HEK293T (cell line): Measurements from ENCODE around the gene TTC33.
"Not testable (repeated sequence)": the region's sequence is repeated elsewhere in the genome, so short reads cannot be mapped to it uniquely, and the experiment has no call there.

Experiments
- CTCF ChIA-PET: fragments of 350-600 bp; formaldehyde crosslinking; extraction: SDS; loops from one replicate; lab custom pipeline; 2021; ENCODE audit warnings: antibody characterized with exemption, inconsistent platforms; lab: Yijun Ruan, JAX
- POLR2A ChIA-PET: fragments of 350-600 bp; formaldehyde crosslinking; extraction: SDS; loops from one replicate; lab custom pipeline; 2020; ENCODE audit warnings: antibody characterized with exemption, inconsistent platforms; lab: Yijun Ruan, JAX
- DNase-seq: peaks from one replicate; pipeline ENCODE4 v3.0.0; 2012; ENCODE audit warnings: mixed read lengths; ENCODE audit errors: extremely low spot score
- ARNT ChIP-seq: fragments of 450-650 bp; IDR thresholded peaks from 2 replicates; pipeline ENCODE4 v1.6.1; 2017; ENCODE audit warnings: mild to moderate bottlenecking
- BHLHE40 ChIP-seq: fragments of 450-650 bp; IDR thresholded peaks from 2 replicates; pipeline ENCODE4 v1.6.1; 2016; ENCODE audit warnings: mild to moderate bottlenecking, moderate library complexity, borderline replicate concordance
- CTBP1 ChIP-seq: fragments of 450-650 bp; IDR thresholded peaks from 2 replicates; pipeline ENCODE4 v1.6.1; 2016; ENCODE audit warnings: borderline replicate concordance
- ELF4 ChIP-seq: fragments of 450-650 bp; IDR thresholded peaks from 2 replicates; pipeline ENCODE4 v1.6.1; 2017; ENCODE audit warnings: antibody characterized with exemption
- FOXA1 ChIP-seq: fragments of 450-650 bp; IDR thresholded peaks from 2 replicates; pipeline ENCODE4 v1.6.1; 2016; ENCODE audit warnings: mild to moderate bottlenecking
- FOXK2 ChIP-seq: fragments of 450-650 bp; IDR thresholded peaks from 2 replicates; pipeline ENCODE4 v1.6.1; 2016; ENCODE audit warnings: mild to moderate bottlenecking
- FOXM1 ChIP-seq: fragments of 450-650 bp; IDR thresholded peaks from 2 replicates; pipeline ENCODE4 v1.6.1; 2017; ENCODE audit warnings: mild to moderate bottlenecking, borderline replicate concordance
- HDGF ChIP-seq: fragments of 450-650 bp; IDR thresholded peaks from 2 replicates; pipeline ENCODE4 v1.6.1; 2017; ENCODE audit warnings: antibody characterized with exemption, borderline replicate concordance
- L3MBTL2 ChIP-seq: fragments of 450-650 bp; conservative IDR thresholded peaks from 2 replicates; pipeline ENCODE4 v1.6.1; 2016; ENCODE audit warnings: mild to moderate bottlenecking
- LEF1 ChIP-seq: fragments of 450-650 bp; IDR thresholded peaks from 2 replicates; pipeline ENCODE4 v1.6.1; 2017; ENCODE audit warnings: mild to moderate bottlenecking, borderline replicate concordance
- NFRKB ChIP-seq: fragments of 450-650 bp; IDR thresholded peaks from 2 replicates; pipeline ENCODE4 v1.6.1; 2016; ENCODE audit warnings: mild to moderate bottlenecking, moderate library complexity
- SP1 ChIP-seq: fragments of 450-650 bp; IDR thresholded peaks from 2 replicates; pipeline ENCODE4 v1.6.1; 2017
- SUZ12 ChIP-seq: fragments of 450-650 bp; IDR thresholded peaks from 2 replicates; pipeline ENCODE4 v1.6.1; 2016; ENCODE audit warnings: mild to moderate bottlenecking
- TARDBP ChIP-seq: fragments of 450-650 bp; IDR thresholded peaks from 2 replicates; pipeline ENCODE4 v1.6.1; 2016
- ZNF384 ChIP-seq: fragments of 450-650 bp; IDR thresholded peaks from 2 replicates; pipeline ENCODE4 v1.6.1; 2016
- TF ChIP-seq, protein P1 (sequence below): fragments of 450-650 bp; IDR thresholded peaks from 2 replicates; pipeline ENCODE4 v1.6.1; 2016

TTC33 gene

DNA sequence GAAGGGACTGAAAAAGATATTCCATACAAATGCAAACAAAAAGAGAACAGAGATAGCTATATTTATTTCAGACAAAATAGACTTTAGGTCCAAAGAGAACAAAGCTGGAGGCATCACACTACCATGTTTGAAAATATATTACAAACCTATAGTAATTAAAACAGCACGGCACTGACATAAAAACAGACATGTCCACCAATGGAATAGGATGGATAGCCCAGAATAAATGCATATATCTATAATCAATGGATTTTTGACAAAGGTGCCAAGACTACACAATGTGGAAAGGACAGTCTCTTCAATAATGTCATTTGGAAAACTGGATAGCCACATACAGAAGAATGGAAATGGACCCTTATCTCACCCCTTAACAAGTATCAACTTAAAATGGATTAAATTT lies 32.2 kb upstream of the TTC33 start:
- TF ChIP-seq SP1 (no peak), FOXM1 (no peak), L3MBTL2 (no peak), FOXK2 (no peak), ELF4 (no peak), ZNF384 (no peak)
- DNase-seq = no peak
- CTCF ChIA-PET = no interaction called here
- POLR2A ChIA-PET = no interaction called here

DNA sequence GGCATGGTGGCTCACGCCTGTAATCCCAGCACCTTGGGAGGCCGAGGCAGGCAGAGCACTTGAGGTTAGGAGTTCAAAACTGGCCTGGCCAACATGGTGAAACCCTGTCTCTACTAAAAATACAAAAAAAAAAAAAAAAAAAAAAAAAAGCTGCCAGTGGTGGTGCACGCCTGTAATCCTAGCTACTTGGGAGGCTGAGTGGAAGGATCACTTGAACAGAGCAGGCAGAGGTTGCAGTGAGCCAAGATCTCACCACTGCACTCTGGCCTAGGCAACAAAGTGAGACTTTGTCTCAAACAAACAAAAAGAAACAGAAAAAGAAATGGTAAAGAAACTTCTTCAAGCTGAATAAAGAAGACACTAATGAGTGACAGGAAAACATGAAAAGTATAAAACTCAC lies 30.9 kb upstream of the TTC33 start:
- DNase-seq, POLR2A ChIA-PET: not testable (repeated sequence)
- CTCF ChIA-PET = interaction anchor here (0.6 kb wide), 1 partner anchor 12 kb away, joined by 4 read pairs; no protein-coding TSS in a partner anchor

DNA sequence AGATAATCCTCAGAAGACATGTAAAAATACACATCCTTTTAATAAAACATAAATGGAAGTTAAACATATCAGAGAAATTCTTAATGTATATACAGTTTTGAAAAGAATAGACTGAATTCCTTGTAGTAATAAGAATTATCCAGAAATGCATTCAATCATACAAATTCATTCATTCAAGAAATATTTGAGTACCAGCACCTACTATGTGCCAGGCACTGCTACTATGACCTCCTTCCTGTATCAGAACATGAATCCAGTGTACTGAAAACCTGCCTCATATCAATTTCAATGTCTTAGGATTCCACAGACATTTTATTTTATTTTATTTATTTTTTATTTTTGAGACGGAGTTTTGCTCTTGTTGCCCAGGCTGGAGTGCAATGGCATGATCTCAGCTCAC lies 29.2 kb upstream of the TTC33 start:
- TF ChIP-seq FOXA1 (no peak), HDGF (no peak), ZNF384 (no peak), LEF1 (no peak), NFRKB (no peak), ELF4 (no peak), CTBP1 (no peak), SP1 (no peak), BHLHE40 (no peak), SUZ12 (no peak), L3MBTL2 (no peak), TARDBP (no peak), FOXM1 (no peak), FOXK2 (no peak), ARNT (no peak)
- TF ChIP-seq, protein P1, sequence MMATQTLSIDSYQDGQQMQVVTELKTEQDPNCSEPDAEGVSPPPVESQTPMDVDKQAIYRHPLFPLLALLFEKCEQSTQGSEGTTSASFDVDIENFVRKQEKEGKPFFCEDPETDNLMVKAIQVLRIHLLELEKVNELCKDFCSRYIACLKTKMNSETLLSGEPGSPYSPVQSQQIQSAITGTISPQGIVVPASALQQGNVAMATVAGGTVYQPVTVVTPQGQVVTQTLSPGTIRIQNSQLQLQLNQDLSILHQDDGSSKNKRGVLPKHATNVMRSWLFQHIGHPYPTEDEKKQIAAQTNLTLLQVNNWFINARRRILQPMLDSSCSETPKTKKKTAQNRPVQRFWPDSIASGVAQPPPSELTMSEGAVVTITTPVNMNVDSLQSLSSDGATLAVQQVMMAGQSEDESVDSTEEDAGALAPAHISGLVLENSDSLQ = no peak
- POLR2A ChIA-PET = no interaction called here
- no peak for DNase-seq
- CTCF ChIA-PET = interaction anchor here (0.6 kb wide), 1 partner anchor 1389 kb away, joined by 3 read pairs; no protein-coding TSS in a partner anchor

DNA sequence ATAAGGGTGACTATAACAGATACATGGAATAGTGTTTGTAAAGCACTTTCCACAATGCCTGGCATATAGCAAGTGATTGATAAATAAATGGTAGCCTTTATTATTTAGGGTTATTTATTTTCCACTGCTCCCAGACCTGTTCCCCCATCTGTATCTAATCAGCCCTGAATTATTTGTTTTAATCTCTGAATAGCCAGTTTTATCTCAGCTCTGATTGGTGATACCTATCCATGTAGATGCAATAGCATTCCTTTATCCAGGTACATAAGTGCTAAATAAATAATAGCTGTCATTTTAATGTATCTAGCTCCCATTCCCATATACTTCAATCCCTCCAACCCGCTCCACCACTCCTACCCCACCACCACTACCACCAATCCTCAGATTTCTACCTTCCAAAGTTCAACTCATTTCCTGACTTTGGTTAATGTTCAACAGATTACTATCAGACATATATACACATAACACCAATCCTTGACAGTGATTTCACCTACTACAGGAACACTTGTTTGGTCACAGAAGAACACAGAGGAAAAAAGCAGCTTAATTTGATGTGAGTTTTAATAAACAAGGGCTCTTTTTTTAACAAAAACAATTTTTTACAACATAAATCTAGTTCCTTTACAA lies 28.4 kb upstream of the TTC33 start:
- no peak for DNase-seq
- ChIA-PET CTCF (interaction anchor here (0.6 kb wide), 2 partner anchors 12 to 1388 kb away, joined by 3 read pairs; no protein-coding TSS in a partner anchor), POLR2A (interaction anchor here (0.7 to 1.1 kb wide), 2 partner anchors 14 to 42 kb away, joined by 3 read pairs; partner anchors contain the start of gene PRKAA1)
- TF ChIP-seq LEF1 = no peak
- TF ChIP-seq NFRKB = no peak
- no peak for TF ChIP-seq HDGF
- TF ChIP-seq, protein P1 = no peak
- no peak for TF ChIP-seq BHLHE40
- TF ChIP-seq L3MBTL2 = no peak
- no peak for TF ChIP-seq SP1
- no peak for TF ChIP-seq TARDBP
- TF ChIP-seq ZNF384 = no peak
- TF ChIP-seq FOXA1 = no peak
- TF ChIP-seq FOXM1 = no peak
- no peak for TF ChIP-seq FOXK2
- no peak for TF ChIP-seq ELF4
- no peak for TF ChIP-seq SUZ12
- TF ChIP-seq ARNT = no peak
- no peak for TF ChIP-seq CTBP1

DNA sequence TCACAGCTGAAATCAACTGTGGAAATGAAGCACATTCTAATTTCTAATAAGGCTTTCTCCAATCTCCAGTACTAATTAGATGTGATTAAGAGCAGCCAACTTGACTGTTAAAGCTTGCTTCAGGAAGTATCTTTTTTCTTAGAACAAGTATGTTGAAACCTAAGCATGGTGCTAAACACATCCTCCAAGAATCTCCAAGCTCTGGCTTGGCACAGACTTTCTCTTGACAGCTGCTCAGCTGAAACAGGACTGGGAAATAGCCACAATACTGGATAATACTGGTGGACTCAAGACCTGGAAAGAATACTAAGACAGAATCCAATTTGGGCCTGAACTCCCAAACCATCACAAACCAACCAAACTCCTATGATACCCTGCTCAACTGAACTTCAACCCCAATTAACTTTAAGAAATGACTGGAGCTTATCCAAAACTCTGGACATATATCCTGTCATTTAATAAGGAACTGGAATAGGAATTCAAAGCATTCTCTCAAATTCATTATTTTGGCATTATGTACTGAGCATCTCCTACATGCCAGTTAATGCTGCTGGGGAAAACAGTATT lies 26.2 kb upstream of the TTC33 start:
- TF ChIP-seq L3MBTL2 = no peak
- no peak for TF ChIP-seq FOXK2
- TF ChIP-seq BHLHE40 = no peak
- TF ChIP-seq TARDBP = no peak
- CTCF ChIA-PET = no interaction called here
- POLR2A ChIA-PET = no interaction called here
- no peak for DNase-seq

DNA sequence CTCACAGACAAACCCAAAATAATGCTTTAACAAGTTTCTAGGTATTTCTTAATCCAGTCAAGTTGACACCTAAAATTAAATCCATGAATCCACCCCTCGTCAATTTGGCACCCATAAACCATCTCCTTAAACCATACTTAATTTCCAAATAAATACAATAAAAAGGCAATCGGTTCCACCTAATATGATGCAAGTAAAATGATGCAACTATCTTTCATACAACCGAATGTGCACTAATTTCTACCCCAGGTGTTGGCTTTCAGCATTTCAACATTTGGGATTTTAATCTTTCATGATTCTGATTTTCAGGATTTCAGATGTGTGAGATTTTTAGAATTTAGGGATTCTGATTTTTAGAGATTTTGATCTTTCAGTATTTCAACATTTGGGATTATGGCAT lies 25.1 kb upstream of the TTC33 start:
- ChIA-PET CTCF (no interaction called here), POLR2A (no interaction called here)
- no peak for TF ChIP-seq SUZ12
- no peak for TF ChIP-seq BHLHE40
- no peak for TF ChIP-seq L3MBTL2
- no peak for TF ChIP-seq SP1
- no peak for TF ChIP-seq ELF4
- TF ChIP-seq HDGF = no peak
- no peak for TF ChIP-seq CTBP1

DNA sequence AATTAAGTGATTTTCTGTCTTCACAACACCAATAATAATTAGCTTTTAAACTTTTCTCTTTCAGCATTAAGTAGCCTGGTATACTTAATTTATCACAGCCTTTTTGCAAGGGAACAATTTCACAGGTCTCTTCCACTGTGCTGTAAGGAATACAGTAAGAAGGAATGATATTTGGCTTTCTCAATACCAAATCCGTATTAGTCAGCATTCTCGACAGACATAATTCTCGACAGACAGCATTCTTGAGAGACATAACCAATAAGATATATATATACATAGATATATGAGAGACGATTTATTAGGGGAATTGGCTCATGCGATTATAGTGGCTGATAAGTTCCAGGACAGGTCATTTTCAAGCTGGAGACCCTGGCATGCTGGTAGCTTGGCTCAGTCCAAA lies 24.4 kb upstream of the TTC33 start:
- POLR2A ChIA-PET = no interaction called here
- DNase-seq = no peak
- CTCF ChIA-PET = no interaction called here
- TF ChIP-seq FOXK2 (no peak), TARDBP (no peak), CTBP1 (no peak), ZNF384 (no peak), SUZ12 (no peak), FOXA1 (no peak), SP1 (no peak), ELF4 (no peak), ARNT (no peak), NFRKB (no peak)

More for the DNA sequence above, 25.1 kb upstream of the TTC33 start:
- DNase-seq = no peak
